OCI-LY1 (cell line): ENCODE data around the gene RARS1.

Experiments
- H2AFZ ChIP-seq: fragments of 200-600 bp; sonication (generic), shearing (Covaris generic); 2 replicates; pipeline ENCODE4 v1.6.0; 2014; ENCODE audit warnings: antibody characterized with exemption, mild to moderate bottlenecking, low read length
- H3F3A ChIP-seq: fragments of 200-600 bp; sonication (generic), shearing (Covaris generic); 2 replicates; pipeline ENCODE4 v1.6.0; 2014; ENCODE audit warnings: mild to moderate bottlenecking, antibody characterized with exemption, low read length, moderate library complexity; ENCODE audit not compliant: insufficient read depth
- H3K27ac ChIP-seq: fragments of 200-600 bp; sonication (generic); 2 replicates; pipeline ENCODE4 v1.5.1; 2014; ENCODE audit warnings: low read length, mixed run types, mild to moderate bottlenecking, low read depth; ENCODE audit not compliant: poor library complexity, severe bottlenecking
- H3K27me3 ChIP-seq: fragments of 200-600 bp; sonication (generic); 2 replicates; pipeline ENCODE4 v1.6.0; 2014; ENCODE audit warnings: antibody characterized with exemption, mild to moderate bottlenecking, low read length, moderate library complexity; ENCODE audit not compliant: insufficient read depth
- H3K36me3 ChIP-seq: fragments of 200-600 bp; sonication (generic); 2 replicates; pipeline ENCODE4 v1.6.1; 2014; ENCODE audit warnings: mild to moderate bottlenecking, antibody characterized with exemption, low read length, moderate library complexity, mixed read lengths; ENCODE audit not compliant: insufficient read depth
- H3K4me1 ChIP-seq: fragments of 200-600 bp; sonication (generic); 2 replicates; pipeline ENCODE4 v1.5.1; 2014; ENCODE audit warnings: mild to moderate bottlenecking, low read length, moderate library complexity; ENCODE audit not compliant: insufficient read depth, severe bottlenecking
- H3K4me2 ChIP-seq: fragments of 200-600 bp; sonication (generic), shearing (Covaris generic); 2 replicates; pipeline ENCODE4 v1.6.1; 2014; ENCODE audit warnings: low read length
- H3K4me3 ChIP-seq: fragments of 200-600 bp; sonication (generic); 2 replicates; pipeline ENCODE4 v1.5.1; 2014; ENCODE audit warnings: low read length, low read depth, mild to moderate bottlenecking, mixed read lengths; ENCODE audit not compliant: poor library complexity, severe bottlenecking
- H3K79me2 ChIP-seq: fragments of 200-600 bp; shearing (Covaris generic); 2 replicates; pipeline ENCODE4 v1.6.1; 2016; ENCODE audit warnings: mixed run types, low read length, mixed read lengths; ENCODE audit not compliant: insufficient read depth
- H3K9ac ChIP-seq: fragments of 200-600 bp; sonication (generic), shearing (Covaris generic); 2 replicates; pipeline ENCODE4 v1.6.1; 2014; ENCODE audit warnings: mild to moderate bottlenecking, low read length, mixed read lengths
- H3K9me2 ChIP-seq: fragments of 200-600 bp; sonication (generic), shearing (Covaris generic); 2 replicates; pipeline ENCODE4 v1.6.1; 2014; ENCODE audit warnings: low read depth, mild to moderate bottlenecking, low read length, mixed read lengths
- H3K9me3 ChIP-seq: fragments of 200-600 bp; shearing (Covaris generic); 2 replicates; pipeline ENCODE4 v1.6.1; 2014; ENCODE audit warnings: low read length, mixed read lengths
- H4K20me1 ChIP-seq: fragments of 200-600 bp; sonication (generic), shearing (Covaris generic); 2 replicates; pipeline ENCODE4 v1.6.0; 2016; ENCODE audit warnings: mild to moderate bottlenecking, low read length; ENCODE audit not compliant: insufficient read depth
- CTCF ChIP-seq: fragments of 200-600 bp; sonication (generic), shearing (Covaris generic); IDR thresholded peaks from 2 replicates; pipeline ENCODE4 v1.5.1; 2017; ENCODE audit warnings: mild to moderate bottlenecking, antibody characterized with exemption, low read length, moderate library complexity, mixed read lengths
- EZH2 ChIP-seq: fragments of 200-600 bp; sonication (generic), shearing (Covaris generic); IDR thresholded peaks from 2 replicates; pipeline ENCODE4 v1.8.0; 2017; ENCODE audit warnings: borderline replicate concordance, mixed run types, mild to moderate bottlenecking, antibody characterized with exemption, low read length, moderate library complexity, mixed read lengths

The RARS1 gene

DNA sequence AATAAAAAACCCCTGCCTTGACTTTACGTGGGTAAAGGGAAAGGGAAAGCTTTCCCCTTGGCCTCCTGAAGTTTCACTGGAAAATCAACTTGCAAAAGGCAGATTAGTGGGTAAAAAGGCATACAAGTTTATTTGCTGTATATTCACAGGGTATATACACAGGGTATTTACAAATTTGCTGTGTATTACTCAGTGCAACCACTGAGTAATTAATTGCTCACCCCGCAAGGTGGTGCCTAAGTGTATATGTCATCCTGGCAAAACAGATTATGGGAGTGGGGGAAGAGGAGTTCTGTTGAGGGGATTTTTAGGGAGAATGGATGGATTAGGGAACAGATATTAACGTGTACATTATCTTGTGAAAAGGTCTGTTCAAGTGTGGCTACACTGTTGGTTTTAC is 7.1 kb upstream of the RARS1 start:
- no peak overlapping the region for H3K27ac ChIP-seq
- H3K36me3 ChIP-seq: no peaks in the 10 kb centered on the region
- H3F3A ChIP-seq: no peaks in the 10 kb centered on the region
- no peak overlapping the region for H3K4me3 ChIP-seq
- no peak overlapping the region for H3K9ac ChIP-seq
- no peaks in the 10 kb centered on the region for H4K20me1 ChIP-seq
- TF ChIP-seq CTCF: no peak
- no peak for TF ChIP-seq EZH2
- H3K9me3 ChIP-seq: no peaks in the 10 kb centered on the region
- no peak overlapping the region for H2AFZ ChIP-seq
- H3K4me1 ChIP-seq: peaks cover 8% of the 10 kb centered on the region
- no peaks in the 10 kb centered on the region for H3K9me2 ChIP-seq
- no peaks in the 10 kb centered on the region for H3K27me3 ChIP-seq
- no peak overlapping the region for H3K4me2 ChIP-seq
- H3K79me2 ChIP-seq: no peaks in the 10 kb centered on the region

GRCh38 chr5:168480601-168481000 is 5.7 kb upstream of the RARS1 start:
- Histone ChIP-seq H3K9me2 (no peaks in the 10 kb centered on the region), H4K20me1 (no peaks in the 10 kb centered on the region), H3K4me3 (no peak overlapping the region), H3K27ac (no peak overlapping the region), H3K27me3 (no peaks in the 10 kb centered on the region), H3K9ac (no peak overlapping the region), H3K36me3 (no peaks in the 10 kb centered on the region), H3K4me2 (no peak overlapping the region), H2AFZ (no peak overlapping the region), H3K79me2 (no peaks in the 10 kb centered on the region), H3F3A (no peaks in the 10 kb centered on the region), H3K4me1 (peaks cover 8% of the 10 kb centered on the region), H3K9me3 (no peaks in the 10 kb centered on the region)
- no peak for TF ChIP-seq CTCF
- no peak for TF ChIP-seq EZH2

DNA sequence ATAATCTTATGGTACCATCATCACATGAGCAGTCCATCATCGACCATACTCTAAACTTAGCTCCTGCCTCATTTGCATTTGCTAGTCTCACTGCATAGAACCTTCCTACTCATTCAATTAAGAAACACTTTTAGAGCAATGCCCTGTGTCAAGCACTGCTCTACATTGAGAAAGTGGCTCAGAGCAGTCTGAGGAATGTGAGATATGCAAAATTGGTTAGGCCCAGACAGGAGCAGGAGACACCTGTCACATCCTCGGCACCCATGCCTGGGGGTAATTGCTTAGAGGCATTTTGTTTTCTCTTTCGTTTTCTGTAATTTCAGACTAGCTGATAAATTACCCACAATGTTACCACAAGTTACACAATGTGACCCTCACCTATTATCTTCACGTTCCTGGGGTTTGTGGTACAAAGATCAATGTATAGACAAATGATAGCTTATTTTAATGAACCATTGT is 4.9 kb upstream of the RARS1 start:
- H3K27me3 ChIP-seq: no peaks in the 10 kb centered on the region
- H3K9ac ChIP-seq: no peak overlapping the region
- no peaks in the 10 kb centered on the region for H3F3A ChIP-seq
- H3K9me2 ChIP-seq: no peaks in the 10 kb centered on the region
- no peak overlapping the region for H2AFZ ChIP-seq
- TF ChIP-seq CTCF (no peak), EZH2 (no peak)
- H3K4me2 ChIP-seq: no peak overlapping the region; the same call in 1 of the 2 replicates
- no peaks in the 10 kb centered on the region for H4K20me1 ChIP-seq
- H3K36me3 ChIP-seq: no peaks in the 10 kb centered on the region
- peaks cover 13% of the 10 kb centered on the region for H3K4me1 ChIP-seq
- no peak overlapping the region for H3K27ac ChIP-seq
- H3K4me3 ChIP-seq: no peak overlapping the region
- no peaks in the 10 kb centered on the region for H3K79me2 ChIP-seq
- H3K9me3 ChIP-seq: no peaks in the 10 kb centered on the region
